HG02884 (cell line): ENCODE data around the gene PDE9A.
"Not testable (repeated sequence)": the region's sequence is repeated elsewhere in the genome, so short reads cannot be mapped to it uniquely, and the experiment has no call there.

Source experiments
- ATAC-seq: cut with Tn5 transposase; IDR thresholded peaks from one replicate; pipeline ENCODE4 v1.9.1; 2021; ENCODE audit warnings: mild to moderate bottlenecking, moderate library complexity; ENCODE audit not compliant: unreplicated experiment

The PDE9A gene

DNA sequence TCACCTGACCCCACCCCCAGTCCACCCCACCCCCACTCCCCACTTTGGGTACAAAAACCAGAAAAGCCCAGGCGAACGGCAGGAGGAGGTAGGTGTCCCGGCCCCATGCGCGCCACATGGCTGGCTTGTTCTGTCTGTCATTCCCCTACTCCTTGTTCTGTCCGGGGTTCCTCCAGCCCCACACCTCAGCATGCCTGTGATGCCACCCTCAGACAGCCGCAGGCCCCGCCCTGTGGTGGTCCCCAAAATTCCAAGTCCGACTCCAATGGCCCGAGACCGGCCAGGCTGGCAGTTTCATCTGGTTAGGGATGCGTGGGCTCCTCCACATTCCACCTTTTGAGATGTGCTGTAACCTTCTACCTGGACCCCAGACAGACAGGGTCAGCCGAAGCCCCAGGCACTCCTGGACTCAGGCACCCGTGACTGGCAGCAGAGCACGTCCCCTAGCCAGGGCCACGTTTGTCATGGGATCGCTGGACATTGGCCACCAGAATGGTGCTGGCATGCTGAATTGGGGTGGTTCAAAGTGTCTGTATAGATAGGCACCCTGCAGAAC lies 131.6 kb downstream of the PDE9A start:
- no peak for ATAC-seq

DNA sequence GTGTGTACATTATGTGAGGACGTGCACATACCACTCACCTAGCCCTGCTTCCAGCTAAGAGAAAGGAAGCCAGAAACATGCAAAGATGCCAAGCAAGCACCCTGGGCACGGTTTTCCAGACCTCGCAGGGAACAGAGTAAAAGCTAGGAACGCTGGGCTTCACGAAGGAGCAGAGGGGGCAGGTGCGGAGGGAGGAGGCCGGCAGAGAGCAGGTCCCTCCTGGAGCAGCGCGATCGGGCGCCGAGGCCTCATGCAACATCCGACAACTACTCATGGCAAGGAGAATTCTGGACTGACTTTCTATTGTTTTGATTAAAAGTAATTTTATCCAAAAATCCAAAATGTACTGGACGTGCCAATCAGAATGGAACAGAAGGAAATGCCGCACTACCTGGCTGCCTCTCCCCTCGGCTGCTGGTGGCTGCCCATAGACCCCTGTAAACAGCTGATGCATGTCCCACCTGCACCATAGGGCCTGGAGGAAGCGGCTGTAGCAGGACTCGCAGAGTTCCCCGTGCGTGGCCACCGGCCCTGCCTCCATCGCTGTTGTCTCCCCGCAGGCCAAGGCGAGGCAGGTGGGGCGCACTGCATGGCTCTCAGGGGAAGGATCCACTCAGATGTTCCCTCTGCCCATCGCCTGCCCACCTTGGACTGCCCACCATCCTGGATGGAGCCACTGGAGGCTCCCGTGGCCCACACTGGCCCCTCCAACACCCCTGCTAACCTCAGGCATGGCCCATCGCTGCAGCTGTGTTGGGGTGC lies 132.4 kb downstream of the PDE9A start:
- ATAC-seq, result no peak

DNA sequence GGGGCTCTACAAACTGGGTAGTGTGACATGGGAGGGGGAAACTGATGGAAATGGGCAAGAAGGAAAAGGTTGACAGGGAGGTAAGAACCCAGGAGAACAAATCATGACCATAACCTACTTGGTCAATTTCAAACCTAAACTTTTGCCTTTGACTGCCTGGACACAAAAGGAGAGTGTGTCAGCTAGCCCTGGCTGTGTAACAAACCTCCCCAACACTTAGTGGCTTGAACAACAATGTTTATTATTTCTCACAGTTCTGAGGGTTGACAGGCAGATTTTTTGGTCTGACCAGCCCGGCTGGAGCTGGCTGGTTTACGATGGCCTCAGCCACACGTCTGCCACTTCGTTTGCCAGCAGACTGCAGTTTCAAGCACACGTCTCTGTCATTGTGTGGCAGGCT lies 133.5 kb downstream of the PDE9A start:
- no peak for ATAC-seq

GRCh38 chr21:42787613-42788012 lies 134.2 kb downstream of the PDE9A start:
- ATAC-seq, result no peak

- ATAC-seq, result no peak
Measured at GRCh38 chr21:42790520-42791065, 137.2 kb downstream of the PDE9A start.

DNA sequence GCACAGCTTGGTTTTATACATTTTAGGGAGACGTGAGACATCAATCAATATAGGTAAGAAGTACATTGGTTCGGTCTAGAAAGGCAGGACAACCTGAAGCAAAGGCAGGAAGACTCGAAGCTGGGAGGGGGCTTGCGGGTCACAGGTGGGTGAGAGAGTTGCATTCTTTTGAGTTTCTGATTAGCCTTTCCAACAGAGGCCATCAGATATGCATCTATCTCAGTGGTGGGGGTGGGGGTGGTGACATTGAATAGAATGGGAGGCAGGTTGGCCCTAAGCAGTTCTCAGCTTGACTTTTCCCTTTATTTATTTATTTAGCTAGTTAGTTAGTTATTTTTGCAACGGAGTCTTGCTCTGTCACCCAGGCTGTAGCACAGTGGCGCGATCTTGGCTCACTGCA lies 140.4 kb downstream of the PDE9A start:
- no peak for ATAC-seq

- ATAC-seq, result no peak
Measured at GRCh38 chr21:42794551-42794950, 141.1 kb downstream of the PDE9A start.

DNA sequence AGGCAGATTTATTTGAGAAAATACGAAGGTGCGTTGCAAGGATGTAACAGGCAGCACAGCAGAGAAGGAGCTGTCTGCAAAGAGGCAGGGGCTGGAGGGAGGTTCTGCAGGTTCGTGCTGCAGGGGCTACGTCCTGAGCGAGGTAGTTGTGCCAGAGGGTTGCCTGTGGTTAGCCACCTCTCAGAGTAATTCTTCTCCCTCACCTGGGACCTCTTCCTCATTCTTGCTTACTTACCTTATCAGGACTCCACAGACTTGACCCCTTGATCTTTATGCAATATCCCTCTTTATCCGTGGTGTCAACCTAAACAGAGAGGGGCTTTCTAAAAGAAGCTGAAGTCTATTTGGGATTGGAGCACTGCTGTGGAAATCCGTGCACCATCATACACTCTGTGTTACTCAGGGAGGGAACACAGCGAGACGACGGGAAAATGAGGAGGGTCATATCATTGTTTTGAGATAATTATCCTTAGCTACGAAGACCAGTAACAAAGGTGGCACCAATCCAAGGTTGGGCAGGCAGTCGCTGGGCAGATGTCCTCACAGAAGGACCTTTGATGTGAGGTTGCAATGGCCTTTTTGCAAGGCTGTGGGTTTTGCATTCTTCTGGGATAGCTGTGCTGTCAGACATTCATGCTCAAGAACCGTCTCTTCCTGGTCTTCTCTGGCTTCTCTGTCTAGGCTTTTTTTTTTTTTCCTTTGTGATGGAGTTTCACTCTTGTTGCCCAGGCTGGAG lies 143.1 kb downstream of the PDE9A start:
- no peak for ATAC-seq

- ATAC-seq, result no peak
Measured at GRCh38 chr21:42797522-42797921, 144.1 kb downstream of the PDE9A start.

GRCh38 chr21:42798106-42798505 lies 144.7 kb downstream of the PDE9A start:
- no peak for ATAC-seq

GRCh38 chr21:42799516-42799915 lies 146.1 kb downstream of the PDE9A start:
- no peak for ATAC-seq

DNA sequence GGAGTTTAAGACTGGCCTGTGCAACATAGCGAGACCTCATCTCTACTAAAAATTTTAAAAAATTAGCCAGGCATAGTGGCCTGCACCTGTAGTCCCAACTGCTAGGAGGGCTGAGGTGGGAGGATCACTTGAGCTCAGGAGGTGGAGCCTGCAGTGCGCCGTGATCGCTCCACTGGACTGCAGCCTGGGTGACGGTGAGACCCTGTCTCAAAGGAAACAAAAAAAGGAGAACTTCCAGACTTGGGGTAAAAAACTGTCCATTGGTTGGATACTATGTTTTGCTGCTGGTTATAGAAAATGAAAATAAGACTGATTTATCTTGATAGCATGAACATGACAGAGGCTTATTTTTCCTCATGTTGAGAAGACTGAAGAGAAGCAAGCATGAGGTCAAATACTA lies 146.5 kb downstream of the PDE9A start:
- no peak for ATAC-seq

- not testable (repeated sequence) for ATAC-seq
Measured at GRCh38 chr21:42801616-42802015, 148.2 kb downstream of the PDE9A start.

DNA sequence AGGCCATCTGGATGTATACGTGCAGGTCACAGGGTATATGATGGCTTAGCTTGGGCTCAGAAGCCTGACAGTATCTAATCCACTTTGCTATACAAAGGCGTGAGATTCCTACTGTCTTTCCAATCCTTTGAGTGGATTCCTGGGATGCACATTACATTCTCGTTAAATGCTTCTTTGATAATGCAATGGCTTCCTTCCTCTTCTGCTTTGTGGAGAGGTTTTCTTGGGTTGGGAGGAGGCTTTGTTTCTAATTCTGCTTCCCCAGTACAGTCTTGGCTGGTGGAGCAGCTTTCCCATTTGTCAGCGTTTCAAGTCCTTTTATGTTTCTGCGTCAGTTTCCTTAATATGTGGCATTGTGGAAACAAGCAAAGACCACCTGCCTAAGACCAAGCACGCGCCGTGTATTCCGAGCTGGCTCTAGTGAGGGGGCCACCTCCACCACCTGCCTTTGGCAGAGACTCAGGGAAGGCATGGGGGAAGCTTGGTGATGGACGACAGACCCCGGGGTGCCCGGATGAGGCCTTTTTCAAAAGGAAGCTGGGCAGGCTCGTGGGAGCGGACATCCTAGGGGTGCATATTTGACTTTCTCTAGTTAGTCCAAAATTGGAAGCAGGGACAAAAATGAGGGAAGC lies 153.2 kb downstream of the PDE9A start:
- no peak for ATAC-seq

- not testable (repeated sequence) for ATAC-seq
Measured at GRCh38 chr21:42807293-42807895, 154.0 kb downstream of the PDE9A start.

DNA sequence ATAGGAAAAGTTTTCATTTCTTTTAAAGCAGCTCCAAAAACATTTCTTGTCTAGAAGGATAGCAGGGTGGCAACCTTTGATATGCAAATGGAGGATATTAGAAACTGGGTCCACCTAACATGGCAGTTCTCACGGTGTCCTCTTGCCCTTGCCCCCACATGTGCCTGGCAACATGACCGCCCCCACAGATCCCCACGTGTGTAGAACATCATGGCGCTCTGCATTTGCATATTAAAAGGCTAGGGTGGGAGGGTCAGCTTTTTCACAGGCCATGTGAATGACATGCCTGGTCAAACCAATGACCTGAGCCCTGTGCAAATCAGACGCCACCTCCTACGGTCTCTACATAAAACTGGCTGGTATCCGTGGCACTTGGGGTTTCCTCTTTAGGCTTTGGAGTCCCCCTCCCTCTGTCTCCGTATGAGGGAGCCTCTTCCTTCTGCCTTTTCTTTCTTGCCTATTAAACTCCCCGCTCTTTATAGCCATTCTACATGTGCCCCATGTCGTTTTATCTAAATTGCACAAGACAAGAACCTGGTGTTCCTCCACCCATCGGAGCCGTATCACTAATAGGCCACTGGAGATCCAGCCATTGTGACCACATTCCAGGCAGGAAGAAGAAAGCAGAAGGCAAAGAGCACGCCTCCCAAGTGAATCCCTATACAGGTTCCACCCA lies 154.7 kb downstream of the PDE9A start:
- ATAC-seq, result no peak

DNA sequence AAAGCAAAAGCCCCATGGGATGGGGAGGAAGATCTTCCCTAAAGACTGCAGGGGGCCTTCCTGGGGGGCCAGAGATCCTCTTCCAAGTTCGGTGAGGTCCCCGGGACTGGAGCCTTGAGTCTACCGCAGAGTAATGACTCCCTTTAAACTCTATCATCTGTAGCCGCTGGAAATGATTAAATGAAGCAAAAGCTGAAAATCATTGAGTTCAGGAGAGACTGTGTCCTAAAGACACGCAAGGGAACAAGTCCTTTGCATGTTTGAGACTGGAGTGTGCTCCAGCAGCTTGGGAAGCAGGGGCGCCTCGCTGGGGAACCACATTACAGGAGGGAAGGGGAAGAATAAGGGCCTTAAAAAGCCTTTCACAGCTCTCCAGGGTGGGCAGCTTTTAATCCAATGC lies 155.8 kb downstream of the PDE9A start:
- ATAC-seq, result no peak

DNA sequence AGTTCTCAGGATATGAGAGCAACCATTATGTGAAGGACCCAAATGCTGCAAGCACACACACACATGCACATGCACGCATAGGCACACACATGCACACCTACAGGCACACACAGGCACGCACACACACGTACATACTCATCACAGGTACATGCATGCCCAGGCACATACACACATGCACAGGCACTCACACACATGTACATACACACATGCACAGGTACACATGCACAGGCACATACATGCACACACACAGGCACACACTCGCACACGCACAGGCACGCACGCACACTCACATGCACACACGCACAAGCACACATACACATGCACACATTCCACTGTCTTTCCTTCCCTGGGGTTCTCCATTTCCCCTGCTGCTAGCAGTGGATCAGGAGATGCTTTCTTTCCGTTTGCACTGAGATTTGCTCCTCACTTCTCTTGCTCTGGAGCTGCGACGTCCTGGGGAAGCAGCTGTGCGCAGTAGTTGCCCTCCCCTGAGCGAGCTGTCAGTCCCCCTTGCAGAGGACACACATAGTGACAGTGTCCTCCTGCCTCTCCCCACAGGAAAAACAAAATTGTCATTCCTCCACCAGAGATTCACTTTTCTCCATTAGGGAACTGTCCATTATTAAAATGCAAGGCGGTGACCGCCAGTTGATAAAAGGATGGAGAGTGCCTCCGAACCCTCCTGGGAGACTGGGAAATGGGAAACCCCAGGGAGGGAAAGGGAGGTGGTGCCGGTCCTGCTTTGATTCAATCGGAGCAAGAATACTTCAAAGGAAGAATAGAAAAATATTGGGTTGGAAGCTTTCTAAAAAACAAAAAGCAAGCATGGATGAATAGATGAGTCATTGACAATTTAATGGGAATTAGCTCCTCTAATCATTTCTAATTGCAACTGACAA lies 156.4 kb downstream of the PDE9A start:
- ATAC-seq, result no peak

GRCh38 chr21:42811960-42812359 lies 158.5 kb downstream of the PDE9A start:
- no peak for ATAC-seq
